Heart left ventricle (tissue), 13 donors: ENCODE results near the gene TRIM3.

Experiments
- CTCF ChIP-seq, 12 donors: fragments of 200-600 bp; sonication (generic) in 4 of 12; IDR thresholded peaks; one replicate each; pipeline versions ENCODE4 v1.5.0 to v1.8.0; 2018 to 2022; ENCODE audit warnings: antibody characterized with exemption in 12 of 12, mild to moderate bottlenecking in 5 of 12
- POLR2A ChIP-seq, 2 donors: fragments of 450-650 bp; IDR thresholded peaks; one replicate each; pipeline ENCODE4 v1.6.1; 2017; ENCODE audit warnings: antibody characterized with exemption in 2 of 2, mild to moderate bottlenecking in 2 of 2, moderate library complexity in 2 of 2
- donor health status: ischemic (EF 13 %, LVEDD 7.1; RV severe dilation, severe dysfunction).
- donor health status: DM: no; HTN: yes; CAD: no.
- donor health status: DM: no; HTN: no; CAD: no.
- donor health status: ischemic (EF 25% LVEDD 6.9; RV normal size, moderate dysfunction).
- donor health status: ischemic (EF 25% LVEDD 5.7; RV mildly dilated, moderate dysfunction).
- donor health status: ischemic (EF 35%, LVEDD 5.7; RV mildly dilated, moderate dysfunction).
- donor health status: nonischemic (EF 11% LVEDD 7.7; RV severe dilation, severe dysfunction).
- donor health status: DM: yes; HTN: yes; CAD: no.
- donor health status: PGD.
- donor health status: ischemic (EF 29% LVEDD 5.4; RV normal size, mild dysfunction).
- donor health status: nonischemic (EF 23%, LVEDD 6.1; RV moderate dilation, normal function).

GRCh38 chr11:6476571-6476970 lies 2.8 kb upstream of the TRIM3 start:
- TF ChIP-seq CTCF (IDR thresholded peaks at IDR 0.05) (no peak), POLR2A (IDR thresholded peaks at IDR 0.05) (no peak)
